ENCODE data around the gene NSUN2. TPM values are rescaled to one million over a fixed set of nuclear protein-coding genes. Genes with fewer than 3 reads are reported as not detected.

The NSUN2 gene
- total RNA-seq, 2 donors from 2014 or later: 42.2 to 52.6 TPM

- Histone ChIP-seq H3K27me3 (replicated peaks; ENCODE audit: insufficient read depth) (no peaks in the 10 kb centered on the region), H3K9me3 (no peaks in the 10 kb centered on the region), H3K4me1 (ENCODE audit: control insufficient read depth in 1 of 2, low read depth in 2 of 2) (peaks cover 7 to 8% of the 10 kb centered on the region in 2 donors), H3K36me3 (no peaks in the 10 kb centered on the region), H3K4me3 (peak overlapping the region; percentile 29), H3K27ac (peak overlapping the region; percentile 8 to 47)
- ATAC-seq (ENCODE audit: insufficient number of reproducible peaks, low FRiP score, low read depth) (no peak), DNase-seq (ENCODE audit: low spot score) (no peak)
- TF ChIP-seq CTCF (IDR thresholded peaks at IDR 0.05): no peak
These were observed 62.3 kb downstream of the NSUN2 start for GRCh38 chr5:6570530-6570929.

DNA sequence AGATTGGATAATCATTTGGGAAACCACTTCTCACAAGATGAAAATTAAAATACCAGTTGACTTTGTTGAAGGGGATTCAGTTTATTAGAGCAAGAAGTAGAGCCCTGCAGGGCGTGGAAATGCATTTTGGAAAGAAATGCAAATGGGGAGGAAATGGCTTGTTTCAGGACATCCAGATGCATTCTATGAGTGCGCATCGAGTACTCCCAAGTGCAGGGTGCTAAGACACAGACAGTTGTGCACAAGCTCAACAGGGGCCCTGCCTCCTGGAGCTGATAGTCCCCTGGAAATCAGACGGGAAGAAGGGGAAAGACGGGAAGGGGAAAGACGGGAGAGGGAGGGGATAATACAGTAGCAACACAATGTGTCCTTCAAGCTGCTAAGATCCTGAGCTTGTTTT is 64.0 kb downstream of the NSUN2 start:
- H3K36me3 ChIP-seq: no peaks in the 10 kb centered on the region

DNA sequence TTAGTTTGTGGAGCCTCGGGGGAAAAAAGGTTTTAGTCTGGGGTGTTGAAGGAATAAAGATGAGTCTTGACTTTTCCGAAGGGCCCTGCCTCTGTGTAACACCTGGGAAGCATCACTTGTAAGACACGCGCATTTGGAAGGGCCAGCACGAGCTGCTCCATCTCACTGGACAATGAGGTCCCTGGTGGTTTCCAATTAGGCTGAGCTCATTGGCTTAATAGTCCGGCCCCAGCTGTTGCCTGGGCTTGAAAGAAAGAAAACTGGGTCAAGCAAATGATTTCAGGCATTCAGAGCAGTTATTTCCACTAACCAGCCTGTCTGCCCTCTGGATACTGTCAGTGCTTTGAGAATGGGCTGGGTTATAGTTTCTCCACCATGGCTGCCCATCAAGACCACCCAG is 64.5 kb downstream of the NSUN2 start:
- Histone ChIP-seq H3K9me3 (no peaks in the 10 kb centered on the region), H3K4me1 (ENCODE audit: control insufficient read depth in 1 of 2, low read depth in 2 of 2) (peaks cover 7 to 8% of the 10 kb centered on the region in 2 donors), H3K4me3 (no peak overlapping the region), H3K36me3 (no peaks in the 10 kb centered on the region), H3K27me3 (replicated peaks; ENCODE audit: insufficient read depth) (no peaks in the 10 kb centered on the region), H3K27ac (no peak overlapping the region)
- DNase-seq (ENCODE audit: low spot score) (no peak), ATAC-seq (ENCODE audit: insufficient number of reproducible peaks, low FRiP score, low read depth) (no peak)
- TF ChIP-seq CTCF (IDR thresholded peaks at IDR 0.05): no peak

More for the DNA sequence above, 64.0 kb downstream of the NSUN2 start:
- Histone ChIP-seq H3K27me3 (replicated peaks; ENCODE audit: insufficient read depth) (no peaks in the 10 kb centered on the region), H3K27ac (no peak overlapping the region), H3K4me1 (ENCODE audit: control insufficient read depth in 1 of 2, low read depth in 2 of 2) (peaks cover 7 to 8% of the 10 kb centered on the region in 2 donors), H3K4me3 (no peak overlapping the region), H3K9me3 (no peaks in the 10 kb centered on the region)
- DNase-seq (ENCODE audit: low spot score) (no peak), ATAC-seq (ENCODE audit: insufficient number of reproducible peaks, low FRiP score, low read depth) (no peak)
- TF ChIP-seq CTCF (IDR thresholded peaks at IDR 0.05): no peak

GRCh38 chr5:6567835-6568234 is 65.0 kb downstream of the NSUN2 start:
- DNase-seq (ENCODE audit: low spot score): no peak

GRCh38 chr5:6567068-6567467 is 65.8 kb downstream of the NSUN2 start:
- ATAC-seq (ENCODE audit: insufficient number of reproducible peaks, low FRiP score, low read depth): no peak
- Histone ChIP-seq H3K27ac (no peak overlapping the region), H3K4me1 (ENCODE audit: control insufficient read depth in 1 of 2, low read depth in 2 of 2) (peaks cover 7 to 8% of the 10 kb centered on the region in 2 donors), H3K9me3 (no peaks in the 10 kb centered on the region), H3K27me3 (replicated peaks; ENCODE audit: insufficient read depth) (no peaks in the 10 kb centered on the region), H3K36me3 (no peaks in the 10 kb centered on the region), H3K4me3 (no peak overlapping the region)
- DNase-seq (ENCODE audit: low spot score): no peak
- no peak for TF ChIP-seq CTCF (IDR thresholded peaks at IDR 0.05)

More at GRCh38 chr5:6567835-6568234, 65.0 kb downstream of the NSUN2 start:
- H3K4me3 ChIP-seq: no peak overlapping the region
- ATAC-seq (ENCODE audit: insufficient number of reproducible peaks, low FRiP score, low read depth): no peak
- no peak overlapping the region for H3K27ac ChIP-seq
- H3K36me3 ChIP-seq: no peaks in the 10 kb centered on the region
- peaks cover 7 to 8% of the 10 kb centered on the region in 2 donors for H3K4me1 ChIP-seq (ENCODE audit: control insufficient read depth in 1 of 2, low read depth in 2 of 2)
- H3K9me3 ChIP-seq: no peaks in the 10 kb centered on the region
- TF ChIP-seq CTCF (IDR thresholded peaks at IDR 0.05): no peak
- no peaks in the 10 kb centered on the region for H3K27me3 ChIP-seq (replicated peaks; ENCODE audit: insufficient read depth)

All from thoracic aorta (tissue), 2 donors.